Measurements from ENCODE around the gene EIF4G2. TPM values are rescaled to one million over a fixed set of nuclear protein-coding genes. Genes with fewer than 3 reads are reported as not detected.

EIF4G2 gene
- total RNA-seq, 2 donors from 2014 or later: 496 to 508 TPM

DNA sequence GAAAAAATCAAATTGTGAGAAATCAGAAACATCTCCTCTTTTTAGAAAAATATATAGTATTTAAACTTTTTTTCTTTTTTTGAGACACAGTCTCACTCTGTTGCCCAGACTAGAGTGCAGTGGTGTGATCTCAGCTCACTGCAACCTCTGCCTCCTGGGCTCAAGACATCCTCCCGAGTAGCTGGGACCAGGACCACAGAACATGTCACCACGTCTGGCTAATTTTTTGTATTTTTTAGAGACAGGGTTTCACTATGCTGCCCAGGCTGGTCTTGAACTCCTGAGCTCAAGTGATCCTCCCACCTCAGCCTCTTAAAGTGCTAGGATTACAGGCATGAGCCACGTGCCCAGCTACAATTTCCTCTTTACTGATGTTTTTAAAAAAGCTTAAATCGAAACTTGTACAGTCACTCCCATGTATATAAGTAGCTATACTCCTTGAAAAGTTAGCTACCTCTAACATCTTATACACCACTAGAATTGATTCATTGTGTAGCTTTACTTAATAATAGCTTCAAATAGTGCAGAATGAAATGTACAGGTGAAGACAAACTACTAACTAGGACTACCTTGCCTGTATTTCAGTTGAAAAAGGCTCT is 10.3 kb downstream of the EIF4G2 start:
- Histone ChIP-seq H3K27ac (no peak overlapping the region), H3K4me3 (no peak overlapping the region), H3K36me3 (peaks cover 77% of the 10 kb centered on the region), H3K27me3 (no peaks in the 10 kb centered on the region), H3K9me3 (no peaks in the 10 kb centered on the region), H3K4me1 (peaks cover 0 to 26% of the 10 kb centered on the region in 2 donors)
- TF ChIP-seq, protein P1, sequence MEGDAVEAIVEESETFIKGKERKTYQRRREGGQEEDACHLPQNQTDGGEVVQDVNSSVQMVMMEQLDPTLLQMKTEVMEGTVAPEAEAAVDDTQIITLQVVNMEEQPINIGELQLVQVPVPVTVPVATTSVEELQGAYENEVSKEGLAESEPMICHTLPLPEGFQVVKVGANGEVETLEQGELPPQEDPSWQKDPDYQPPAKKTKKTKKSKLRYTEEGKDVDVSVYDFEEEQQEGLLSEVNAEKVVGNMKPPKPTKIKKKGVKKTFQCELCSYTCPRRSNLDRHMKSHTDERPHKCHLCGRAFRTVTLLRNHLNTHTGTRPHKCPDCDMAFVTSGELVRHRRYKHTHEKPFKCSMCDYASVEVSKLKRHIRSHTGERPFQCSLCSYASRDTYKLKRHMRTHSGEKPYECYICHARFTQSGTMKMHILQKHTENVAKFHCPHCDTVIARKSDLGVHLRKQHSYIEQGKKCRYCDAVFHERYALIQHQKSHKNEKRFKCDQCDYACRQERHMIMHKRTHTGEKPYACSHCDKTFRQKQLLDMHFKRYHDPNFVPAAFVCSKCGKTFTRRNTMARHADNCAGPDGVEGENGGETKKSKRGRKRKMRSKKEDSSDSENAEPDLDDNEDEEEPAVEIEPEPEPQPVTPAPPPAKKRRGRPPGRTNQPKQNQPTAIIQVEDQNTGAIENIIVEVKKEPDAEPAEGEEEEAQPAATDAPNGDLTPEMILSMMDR (IDR thresholded peaks at IDR 0.05): no peak
- no peak for DNase-seq (ENCODE audit: low spot score)

DNA sequence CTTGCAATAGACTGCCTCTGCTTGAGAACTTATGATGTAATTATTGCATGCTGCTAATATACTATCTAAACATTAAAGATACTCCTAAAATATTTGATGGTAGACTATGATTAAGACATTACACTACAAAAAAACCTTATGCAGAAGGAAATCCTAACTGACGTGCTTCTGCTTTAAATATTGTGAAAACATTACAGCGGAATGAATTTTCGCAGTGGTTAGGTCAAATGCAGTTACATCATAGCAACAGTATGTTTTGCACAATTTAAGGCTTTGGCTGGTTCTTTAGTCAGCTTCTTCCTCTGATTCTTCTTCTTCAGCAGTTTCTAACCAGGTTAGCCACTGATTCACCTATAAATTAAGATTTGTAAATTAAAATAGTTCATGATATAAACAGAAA is 11.2 kb downstream of the EIF4G2 start:
- TF ChIP-seq, protein P1 (IDR thresholded peaks at IDR 0.05): no peak
- no peaks in the 10 kb centered on the region for H3K27me3 ChIP-seq
- no peak overlapping the region for H3K4me3 ChIP-seq
- H3K4me1 ChIP-seq: peaks cover 0 to 24% of the 10 kb centered on the region in 2 donors
- no peak overlapping the region for H3K27ac ChIP-seq
- peaks cover 68% of the 10 kb centered on the region for H3K36me3 ChIP-seq
- H3K9me3 ChIP-seq: no peaks in the 10 kb centered on the region
- DNase-seq (ENCODE audit: low spot score): no peak

DNA sequence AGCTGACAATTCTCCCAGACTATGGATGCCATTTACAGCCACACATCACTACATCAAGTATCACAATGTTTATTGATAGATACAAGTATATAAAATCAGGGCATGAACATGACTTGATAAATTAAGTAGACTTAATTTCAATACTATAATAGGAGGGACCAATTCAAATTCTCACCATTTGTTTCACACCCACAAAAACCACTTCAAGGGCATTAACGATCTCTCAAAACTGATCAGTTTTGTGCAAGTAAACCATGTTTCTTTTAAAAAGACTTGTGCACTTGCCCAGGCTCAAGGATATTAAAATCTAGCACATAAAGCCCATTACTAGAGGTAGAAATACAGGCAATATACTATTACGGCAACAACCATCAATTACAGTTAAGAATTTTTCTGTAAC is 11.7 kb downstream of the EIF4G2 start:
- no peaks in the 10 kb centered on the region for H3K27me3 ChIP-seq
- H3K36me3 ChIP-seq: peaks cover 63% of the 10 kb centered on the region
- H3K4me1 ChIP-seq: peaks cover 0 to 23% of the 10 kb centered on the region in 2 donors
- TF ChIP-seq, protein P1 (IDR thresholded peaks at IDR 0.05): no peak
- no peak overlapping the region for H3K27ac ChIP-seq
- H3K4me3 ChIP-seq: no peak overlapping the region
- H3K9me3 ChIP-seq: no peaks in the 10 kb centered on the region
- DNase-seq (ENCODE audit: low spot score): no peak

DNA sequence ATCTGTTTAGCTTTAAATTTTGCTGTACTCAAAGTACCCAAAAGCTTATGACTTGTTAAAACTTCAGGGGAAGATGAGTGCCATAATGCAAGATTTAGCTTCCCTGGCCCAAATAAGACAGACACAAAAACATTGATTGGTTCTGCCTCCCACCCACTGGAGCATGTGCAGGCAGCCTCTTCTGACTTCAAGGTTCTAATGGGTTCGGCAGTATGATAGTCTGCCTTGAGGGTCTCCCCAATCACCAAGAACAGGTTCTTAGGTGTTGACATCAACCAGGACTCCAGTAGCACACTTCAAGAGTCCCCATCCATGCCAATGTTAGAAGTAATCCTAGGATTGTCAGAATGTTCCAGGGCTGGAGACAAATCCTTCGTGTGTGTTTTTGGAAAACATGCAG is 12.5 kb downstream of the EIF4G2 start:
- Histone ChIP-seq H3K27me3 (no peaks in the 10 kb centered on the region), H3K4me3 (no peak overlapping the region), H3K36me3 (peaks cover 55% of the 10 kb centered on the region), H3K4me1 (peaks cover 0 to 19% of the 10 kb centered on the region in 2 donors), H3K9me3 (no peaks in the 10 kb centered on the region), H3K27ac (no peak overlapping the region)
- TF ChIP-seq, protein P1 (IDR thresholded peaks at IDR 0.05): no peak
- DNase-seq (ENCODE audit: low spot score): no peak

DNA sequence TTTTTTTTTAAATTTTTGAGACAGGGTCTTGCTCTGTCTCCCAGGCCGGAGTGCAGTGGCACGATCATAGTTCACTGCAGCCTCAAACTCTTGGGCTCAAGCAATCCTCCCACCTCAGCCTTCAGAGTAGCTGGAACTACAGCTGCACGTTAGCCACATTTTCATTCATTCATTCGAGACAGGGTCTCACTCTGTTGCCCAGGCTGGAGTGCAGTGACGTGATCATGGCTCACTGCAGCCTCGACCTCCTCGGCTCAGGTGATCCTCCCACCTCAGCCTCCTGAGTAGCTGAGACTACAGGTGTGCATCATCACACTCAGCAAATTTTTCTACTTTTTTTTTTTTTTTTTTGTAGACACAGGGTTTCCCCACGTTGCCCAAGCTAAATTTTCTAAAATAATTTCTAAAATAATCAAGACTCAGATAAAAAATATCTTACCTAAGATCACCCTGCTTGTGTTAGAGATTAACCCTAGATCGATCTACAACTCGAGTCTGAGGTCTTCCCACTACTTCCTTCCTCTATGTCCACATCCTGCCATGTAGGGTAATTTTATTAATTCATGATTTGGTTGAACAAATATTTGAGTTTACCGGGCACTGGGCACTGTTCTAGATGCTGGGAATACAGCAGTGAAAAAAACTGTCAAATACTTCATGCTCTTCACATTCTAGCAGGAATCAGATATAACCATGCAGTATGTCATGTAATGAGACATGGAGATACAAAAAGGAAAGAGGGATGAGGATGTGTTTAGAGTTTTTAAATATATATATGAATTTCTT is 15.1 kb downstream of the EIF4G2 start:
- H3K27me3 ChIP-seq: no peaks in the 10 kb centered on the region
- H3K27ac ChIP-seq: no peak overlapping the region
- H3K4me1 ChIP-seq: peaks cover 0 to 9% of the 10 kb centered on the region in 2 donors
- H3K36me3 ChIP-seq: peaks cover 30% of the 10 kb centered on the region
- TF ChIP-seq, protein P1 (IDR thresholded peaks at IDR 0.05): no peak
- DNase-seq (ENCODE audit: low spot score): no peak
- no peaks in the 10 kb centered on the region for H3K9me3 ChIP-seq
- no peak overlapping the region for H3K4me3 ChIP-seq

All from right atrium auricular region (tissue), 2 donors.